Mesendoderm (in vitro differentiated cells): ENCODE data around the gene IL17RE.

Source experiments
- DNase-seq: peaks from one replicate; pipeline ENCODE4 v3.0.0; 2013
- H2AK5ac ChIP-seq: 2 replicates; pipeline ENCODE4 v1.6.1; 2013; ENCODE audit warnings: low read length, inconsistent platforms
- H2BK120ac ChIP-seq: 2 replicates; pipeline ENCODE4 v1.6.1; 2013; ENCODE audit warnings: low read depth, mild to moderate bottlenecking, low read length, moderate library complexity, mixed read lengths
- H2BK15ac ChIP-seq: replicated peaks from 2 replicates; pipeline ENCODE4 v1.6.1; 2013; ENCODE audit warnings: low read depth, mild to moderate bottlenecking, moderate library complexity
- H2BK5ac ChIP-seq: 2 replicates; pipeline ENCODE4 v1.6.1; 2013; ENCODE audit warnings: low read length, inconsistent platforms
- H3K18ac ChIP-seq: 2 replicates; pipeline ENCODE4 v1.6.1; 2013; ENCODE audit warnings: mild to moderate bottlenecking, low read length, mixed read lengths
- H3K23ac ChIP-seq: one replicate; pipeline ENCODE4 v1.6.1; 2013; ENCODE audit warnings: low read length
- H3K27ac ChIP-seq: 2 replicates; pipeline ENCODE4 v1.5.1; 2013; ENCODE audit warnings: low read depth, mild to moderate bottlenecking, inconsistent platforms, low read length, moderate library complexity
- H3K27me3 ChIP-seq: 2 replicates; pipeline ENCODE4 v1.6.1; 2013; ENCODE audit warnings: low read length, control low read depth, mild to moderate bottlenecking, inconsistent platforms; ENCODE audit not compliant: insufficient read depth, poor library complexity
- H3K36me3 ChIP-seq: 2 replicates; pipeline ENCODE4 v1.6.1; 2013; ENCODE audit warnings: low read length, inconsistent platforms; ENCODE audit not compliant: control insufficient read depth, insufficient read depth
- H3K4ac ChIP-seq: one replicate; pipeline ENCODE4 v1.6.1; 2013; ENCODE audit warnings: low read depth, mild to moderate bottlenecking, low read length, moderate library complexity
- H3K4me1 ChIP-seq: 2 replicates; pipeline ENCODE4 v1.6.1; 2013; ENCODE audit warnings: low read depth, low read length, inconsistent platforms; ENCODE audit not compliant: control insufficient read depth
- H3K4me2 ChIP-seq: 2 replicates; pipeline ENCODE4 v1.6.1; 2013; ENCODE audit warnings: low read length
- H3K4me3 ChIP-seq: 2 replicates; pipeline ENCODE4 v1.5.1; 2013; ENCODE audit warnings: mild to moderate bottlenecking, low read length
- H3K56ac ChIP-seq: one replicate; pipeline ENCODE4 v1.6.1; 2013; ENCODE audit warnings: low read length
- H3K79me1 ChIP-seq: 2 replicates; pipeline ENCODE4 v1.6.1; 2013; ENCODE audit warnings: low read length, inconsistent platforms
- H3K79me2 ChIP-seq: 2 replicates; pipeline ENCODE4 v1.6.1; 2013; ENCODE audit warnings: mild to moderate bottlenecking, low read length; ENCODE audit not compliant: control insufficient read depth, insufficient read depth
- H3K9ac ChIP-seq: 2 replicates; pipeline ENCODE4 v1.6.1; 2013; ENCODE audit warnings: low read length, inconsistent platforms
- H4K5ac ChIP-seq: one replicate; pipeline ENCODE4 v1.6.1; 2013; ENCODE audit warnings: low read length
- H4K8ac ChIP-seq: one replicate; pipeline ENCODE4 v1.6.1; 2013; ENCODE audit warnings: low read depth, mild to moderate bottlenecking, control low read depth, low read length, moderate library complexity
- WGBS: extraction: QIAGEN DNeasy Blood & Tissue Kit; methylation state at CpG from one replicate; pipeline ENCODE4 v1.1.7; 2013; ENCODE audit warnings: low lambda C conversion rate, missing lambda C conversion rate; ENCODE audit not compliant: insufficient coverage; ENCODE audit errors: extremely low coverage; 5-methylcytosine and 5-hydroxymethylcytosine counted together

Gene IL17RE

GRCh38 chr3:9928158-9928557 is 25.5 kb downstream of the IL17RE start:
- Histone ChIP-seq H3K23ac (no peak overlapping the region), H3K18ac (no peak overlapping the region), H2BK15ac (no peak overlapping the region), H3K4me3 (no peak overlapping the region), H3K36me3 (no peaks in the 10 kb centered on the region), H3K9ac (no peak overlapping the region), H4K5ac (no peak overlapping the region), H3K27ac (no peak overlapping the region), H3K79me2 (no peaks in the 10 kb centered on the region), H3K4me1 (no peaks in the 10 kb centered on the region), H2AK5ac (no peak overlapping the region), H3K4ac (no peak overlapping the region), H2BK120ac (no peak overlapping the region), H3K79me1 (no peaks in the 10 kb centered on the region), H3K27me3 (no peaks in the 10 kb centered on the region), H3K56ac (no peak overlapping the region), H2BK5ac (no peak overlapping the region), H4K8ac (no peak overlapping the region), H3K4me2 (no peak overlapping the region)
- no CpG with 5 or more reads among the region's 23 CpGs for WGBS
- no peak for DNase-seq

DNA sequence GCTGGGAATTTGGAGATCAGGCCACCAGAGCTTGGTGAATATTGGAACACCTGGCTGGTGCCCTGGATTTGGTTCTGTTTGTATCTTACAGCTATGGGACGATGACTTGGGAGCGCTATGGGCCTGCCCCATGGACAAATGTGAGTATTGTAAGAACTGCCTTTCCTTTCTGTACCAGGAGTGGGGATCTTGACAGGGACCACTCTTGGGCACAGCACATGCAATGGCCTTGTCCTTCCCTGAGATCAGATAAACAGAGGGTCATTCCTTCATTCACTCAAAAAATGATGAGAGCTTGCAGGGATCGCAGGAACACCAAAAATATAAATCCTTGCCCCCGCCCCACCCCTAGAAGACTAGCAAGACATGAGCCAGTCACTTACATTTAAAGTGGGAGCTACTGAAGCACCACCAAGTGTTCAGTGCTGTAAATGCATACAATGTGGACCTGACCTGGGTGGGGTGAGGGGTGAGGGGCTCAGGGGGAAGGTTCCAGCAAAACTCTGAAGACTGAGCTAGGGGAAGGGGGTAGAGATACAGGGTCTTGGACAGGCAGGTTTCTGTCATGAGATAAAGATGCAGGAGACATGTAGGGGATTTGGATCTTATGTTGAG is 28.3 kb downstream of the IL17RE start:
- Histone ChIP-seq H2BK15ac (no peak overlapping the region), H3K4ac (no peak overlapping the region), H3K4me1 (peaks cover 3% of the 10 kb centered on the region), H2BK5ac (no peak overlapping the region), H3K79me1 (no peaks in the 10 kb centered on the region), H3K4me3 (no peak overlapping the region), H3K23ac (no peak overlapping the region), H3K56ac (no peak overlapping the region), H3K27me3 (no peaks in the 10 kb centered on the region), H3K27ac (no peak overlapping the region), H3K79me2 (no peaks in the 10 kb centered on the region), H3K4me2 (no peak overlapping the region), H2BK120ac (no peak overlapping the region), H4K5ac (no peak overlapping the region), H3K18ac (no peak overlapping the region), H3K9ac (no peak overlapping the region), H3K36me3 (no peaks in the 10 kb centered on the region), H4K8ac (no peak overlapping the region), H2AK5ac (no peak overlapping the region)
- no peak for DNase-seq
- no CpG with 5 or more reads among the region's 4 CpGs for WGBS

GRCh38 chr3:9932535-9932842 is 29.8 kb downstream of the IL17RE start:
- Histone ChIP-seq H3K27me3 (no peaks in the 10 kb centered on the region), H2BK120ac (no peak overlapping the region), H3K79me2 (no peaks in the 10 kb centered on the region), H3K9ac (peak overlapping the region; percentile 79), H3K79me1 (no peaks in the 10 kb centered on the region), H3K18ac (no peak overlapping the region), H3K27ac (no peak overlapping the region), H3K4me2 (peak overlapping the region; percentile 98), H2BK15ac (no peak overlapping the region), H3K36me3 (no peaks in the 10 kb centered on the region), H4K5ac (no peak overlapping the region), H3K4me1 (peaks cover 3% of the 10 kb centered on the region), H2AK5ac (no peak overlapping the region), H3K23ac (no peak overlapping the region), H3K4ac (no peak overlapping the region), H3K4me3 (peak overlapping the region; percentile 13), H3K56ac (peak overlapping the region; percentile 93), H2BK5ac (no peak overlapping the region), H4K8ac (no peak overlapping the region)
- DNase-seq, result no peak
- no CpG with 5 or more reads among the region's 13 CpGs for WGBS

DNA sequence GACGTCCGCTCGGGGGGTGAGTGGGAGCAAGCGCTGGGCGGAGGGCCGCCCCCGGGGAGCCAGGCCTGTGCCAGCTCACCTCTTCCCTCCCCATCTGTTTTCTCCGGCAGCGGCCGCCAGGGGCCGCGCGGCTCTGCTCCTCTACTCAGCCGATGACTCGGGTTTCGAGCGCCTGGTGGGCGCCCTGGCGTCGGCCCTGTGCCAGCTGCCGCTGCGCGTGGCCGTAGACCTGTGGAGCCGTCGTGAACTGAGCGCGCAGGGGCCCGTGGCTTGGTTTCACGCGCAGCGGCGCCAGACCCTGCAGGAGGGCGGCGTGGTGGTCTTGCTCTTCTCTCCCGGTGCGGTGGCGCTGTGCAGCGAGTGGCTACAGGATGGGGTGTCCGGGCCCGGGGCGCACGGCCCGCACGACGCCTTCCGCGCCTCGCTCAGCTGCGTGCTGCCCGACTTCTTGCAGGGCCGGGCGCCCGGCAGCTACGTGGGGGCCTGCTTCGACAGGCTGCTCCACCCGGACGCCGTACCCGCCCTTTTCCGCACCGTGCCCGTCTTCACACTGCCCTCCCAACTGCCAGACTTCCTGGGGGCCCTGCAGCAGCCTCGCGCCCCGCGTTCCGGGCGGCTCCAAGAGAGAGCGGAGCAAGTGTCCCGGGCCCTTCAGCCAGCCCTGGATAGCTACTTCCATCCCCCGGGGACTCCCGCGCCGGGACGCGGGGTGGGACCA is 30.4 kb downstream of the IL17RE start:
- H3K36me3 ChIP-seq, result no peaks in the 10 kb centered on the region
- no peak overlapping the region for H2BK120ac ChIP-seq
- peak overlapping the region; percentile 79 for H3K9ac ChIP-seq
- peak overlapping the region; percentile 98 for H3K23ac ChIP-seq
- no CpG with 5 or more reads among the region's 77 CpGs for WGBS
- no peak overlapping the region for H2BK15ac ChIP-seq
- peak; percentile 90 for DNase-seq
- no peak overlapping the region for H4K5ac ChIP-seq
- peak overlapping the region; percentile 98 for H3K4me2 ChIP-seq
- H3K4me1 ChIP-seq, result peaks cover 3% of the 10 kb centered on the region
- peak overlapping the region; percentile 93 for H3K56ac ChIP-seq
- H3K4ac ChIP-seq, result no peak overlapping the region
- H3K4me3 ChIP-seq, result peak overlapping the region; percentile 48
- H3K27me3 ChIP-seq, result no peaks in the 10 kb centered on the region
- peak overlapping the region; percentile 79 for H3K18ac ChIP-seq
- no peaks in the 10 kb centered on the region for H3K79me1 ChIP-seq
- no peak overlapping the region for H2AK5ac ChIP-seq
- no peak overlapping the region for H2BK5ac ChIP-seq
- H3K79me2 ChIP-seq, result no peaks in the 10 kb centered on the region
- H3K27ac ChIP-seq, result peak overlapping the region; percentile 42
- no peak overlapping the region for H4K8ac ChIP-seq

DNA sequence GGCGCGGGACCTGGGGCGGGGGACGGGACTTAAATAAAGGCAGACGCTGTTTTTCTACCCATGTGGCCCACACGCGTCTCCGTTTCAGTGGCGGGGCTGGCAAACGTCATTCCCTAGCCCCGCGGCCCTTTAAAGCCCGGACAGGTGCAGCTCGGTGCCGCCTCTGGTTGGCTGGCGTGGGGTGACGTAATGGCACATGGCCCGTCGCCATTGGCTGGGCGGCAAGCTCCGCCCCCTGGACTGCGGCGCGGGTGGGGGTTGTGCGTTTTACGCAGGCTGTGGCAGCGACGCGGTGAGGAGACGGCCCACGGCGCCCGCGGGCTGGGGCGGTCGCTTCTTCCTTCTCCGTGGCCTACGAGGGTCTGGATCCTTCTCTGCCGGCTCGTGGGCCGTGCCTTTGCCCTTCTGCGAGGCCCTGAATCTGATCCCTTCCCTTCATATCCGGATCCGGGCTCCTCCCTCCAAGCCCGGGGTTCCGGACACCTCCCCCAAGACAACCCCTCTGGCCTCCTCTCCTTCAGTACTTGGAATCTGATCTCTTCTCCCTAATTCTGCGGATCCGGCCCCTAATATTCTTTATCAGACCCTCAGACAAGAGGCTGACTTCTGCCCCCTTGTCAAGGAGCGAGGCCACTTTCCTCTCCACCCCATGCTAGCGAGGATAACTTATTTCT is 31.1 kb downstream of the IL17RE start, which contains the start of gene CRELD1:
TSS of gene CRELD1 (plus strand) at position 274 of the 674 bp plus-strand sequence. CDS start 605 bp downstream, outside the sequence.
- peak within 1 kb of the TSS; percentile 83 for H3K4me3 ChIP-seq
- no peaks in the 10 kb centered on the region for H3K27me3 ChIP-seq
- peak within 1 kb of the TSS; percentile 82 for H4K8ac ChIP-seq
- no CpG with 5 or more reads among the region's 50 CpGs for WGBS
- H3K23ac ChIP-seq, result peak within 1 kb of the TSS; percentile 98
- no peak within 1 kb of the TSS for H4K5ac ChIP-seq
- no peak within 1 kb of the TSS for H2BK5ac ChIP-seq
- H2BK120ac ChIP-seq, result no peak within 1 kb of the TSS
- H3K9ac ChIP-seq, result peak within 1 kb of the TSS; percentile 83
- H3K4me1 ChIP-seq, result peaks cover 3% of the 10 kb centered on the region
- H3K4ac ChIP-seq, result peak within 1 kb of the TSS; percentile 57
- DNase-seq, result peak; percentile 95
- H3K36me3 ChIP-seq, result no peaks in the 10 kb centered on the region
- peak within 1 kb of the TSS; percentile 93 for H3K56ac ChIP-seq
- H2BK15ac ChIP-seq, result no peak within 1 kb of the TSS
- H3K27ac ChIP-seq, result peak within 1 kb of the TSS; percentile 76
- H3K79me1 ChIP-seq, result no peaks in the 10 kb centered on the region
- H2AK5ac ChIP-seq, result no peak within 1 kb of the TSS
- H3K18ac ChIP-seq, result peak within 1 kb of the TSS; percentile 89
- H3K79me2 ChIP-seq, result no peaks in the 10 kb centered on the region
- H3K4me2 ChIP-seq, result peak within 1 kb of the TSS; percentile 98
